Measurements from ENCODE around the gene KRTAP5-8.

The KRTAP5-8 gene, protein sequence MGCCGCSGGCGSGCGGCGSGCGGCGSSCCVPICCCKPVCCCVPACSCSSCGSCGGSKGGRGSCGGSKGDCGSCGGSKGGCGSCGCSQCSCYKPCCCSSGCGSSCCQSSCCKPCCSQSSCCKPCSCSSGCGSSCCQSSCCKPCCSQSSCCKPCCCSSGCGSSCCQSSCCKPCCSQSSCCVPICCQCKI

DNA sequence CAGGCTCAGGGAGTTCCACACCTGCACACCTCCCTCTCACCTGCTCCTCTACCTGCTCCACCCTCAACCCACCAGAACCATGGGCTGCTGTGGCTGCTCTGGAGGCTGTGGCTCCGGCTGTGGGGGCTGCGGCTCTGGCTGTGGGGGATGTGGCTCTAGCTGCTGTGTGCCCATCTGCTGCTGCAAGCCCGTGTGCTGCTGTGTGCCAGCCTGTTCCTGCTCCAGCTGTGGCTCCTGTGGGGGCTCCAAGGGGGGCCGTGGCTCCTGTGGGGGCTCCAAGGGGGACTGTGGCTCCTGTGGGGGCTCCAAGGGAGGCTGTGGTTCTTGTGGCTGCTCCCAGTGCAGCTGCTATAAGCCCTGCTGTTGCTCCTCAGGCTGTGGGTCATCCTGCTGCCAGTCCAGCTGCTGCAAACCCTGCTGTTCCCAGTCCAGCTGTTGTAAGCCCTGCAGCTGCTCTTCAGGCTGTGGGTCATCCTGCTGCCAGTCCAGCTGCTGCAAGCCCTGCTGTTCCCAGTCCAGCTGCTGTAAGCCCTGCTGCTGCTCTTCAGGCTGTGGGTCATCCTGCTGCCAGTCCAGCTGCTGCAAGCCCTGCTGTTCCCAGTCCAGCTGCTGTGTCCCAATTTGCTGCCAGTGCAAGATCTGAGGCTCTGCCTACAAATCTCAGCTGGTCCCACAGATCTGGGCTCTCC lies at the start of gene KRTAP5-8:
TSS of gene KRTAP5-8 (plus strand) at position 49 of the 689 bp plus-strand sequence. CDS start at position 80, 31 bp downstream.
- DNase-seq (ENCODE audit: low spot score): peak; percentile 8

GRCh38 chr11:71488681-71489270 lies 49.0 kb upstream of the KRTAP5-8 start:
- DNase-seq (ENCODE audit: low spot score): peak; percentile 34

DNA sequence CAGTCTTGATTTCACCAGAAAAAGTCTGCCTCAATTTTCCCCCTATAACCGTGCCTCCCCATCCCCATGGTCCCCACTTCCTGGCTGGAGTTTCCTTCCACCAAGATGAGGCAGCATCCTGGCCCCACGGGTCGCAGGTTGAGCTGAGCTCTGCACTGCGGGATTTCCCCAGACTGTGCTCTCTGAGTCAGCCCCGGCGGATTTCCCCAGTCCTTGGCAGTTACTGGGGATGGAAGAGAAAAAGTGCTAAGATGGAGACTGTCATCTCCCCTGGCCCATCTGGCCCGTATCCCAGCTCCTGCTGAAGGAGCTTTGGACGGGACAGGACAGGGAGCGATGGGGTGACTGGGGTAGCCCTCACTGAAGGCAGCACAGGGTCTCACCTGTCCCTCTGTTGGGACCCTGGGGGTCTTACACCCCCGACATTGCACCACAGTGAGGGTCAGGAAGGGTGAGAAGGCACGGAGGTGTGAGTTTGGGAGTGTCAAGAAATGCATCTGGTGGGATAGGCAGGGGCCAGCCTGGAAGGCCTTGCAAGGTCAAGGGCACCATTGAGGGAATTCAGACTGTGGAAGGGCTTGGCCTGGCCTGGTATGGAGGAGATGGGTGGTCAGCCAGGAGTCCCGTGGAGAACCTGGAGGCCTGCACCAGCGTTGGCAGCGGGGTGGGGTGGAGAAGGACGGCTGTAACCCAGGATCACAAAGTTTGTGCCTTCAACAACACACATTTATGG lies 48.3 kb upstream of the KRTAP5-8 start:
- DNase-seq (ENCODE audit: low spot score): peak; percentile 38

DNA sequence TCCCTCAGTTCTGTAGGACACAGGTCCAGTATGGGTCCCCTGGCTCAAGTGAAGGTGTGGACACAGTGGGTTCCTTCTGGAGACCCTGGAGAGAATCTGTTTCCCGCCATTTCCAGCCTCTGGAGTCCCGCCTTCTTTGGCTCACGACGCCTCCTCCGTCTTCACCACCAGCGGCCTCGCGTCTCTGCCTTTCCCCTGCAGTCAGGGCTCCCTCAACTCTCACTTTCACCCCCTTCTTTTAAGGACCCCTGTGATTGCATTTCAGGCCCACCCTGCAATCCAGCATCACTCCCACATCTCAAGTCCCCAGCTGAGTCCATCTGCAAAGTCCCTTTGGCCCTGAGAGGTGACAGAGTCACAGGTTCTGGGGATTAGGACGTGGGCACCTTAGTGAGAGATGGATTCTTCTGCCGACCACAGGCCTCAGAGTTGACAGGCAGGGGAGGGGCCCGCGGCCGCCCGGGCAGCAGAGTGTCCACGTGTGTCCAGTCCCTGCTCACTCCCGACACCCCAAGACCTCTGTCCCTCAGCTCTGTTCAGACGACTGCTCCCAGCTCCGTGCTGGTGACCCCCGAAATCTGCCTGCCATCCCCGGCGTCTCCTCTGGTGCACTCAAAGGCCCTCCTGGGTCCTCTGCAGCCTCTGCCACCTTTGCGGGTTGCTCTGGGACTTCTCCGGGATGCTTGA lies 47.6 kb upstream of the KRTAP5-8 start:
- DNase-seq (ENCODE audit: low spot score): peak; percentile 18

DNA sequence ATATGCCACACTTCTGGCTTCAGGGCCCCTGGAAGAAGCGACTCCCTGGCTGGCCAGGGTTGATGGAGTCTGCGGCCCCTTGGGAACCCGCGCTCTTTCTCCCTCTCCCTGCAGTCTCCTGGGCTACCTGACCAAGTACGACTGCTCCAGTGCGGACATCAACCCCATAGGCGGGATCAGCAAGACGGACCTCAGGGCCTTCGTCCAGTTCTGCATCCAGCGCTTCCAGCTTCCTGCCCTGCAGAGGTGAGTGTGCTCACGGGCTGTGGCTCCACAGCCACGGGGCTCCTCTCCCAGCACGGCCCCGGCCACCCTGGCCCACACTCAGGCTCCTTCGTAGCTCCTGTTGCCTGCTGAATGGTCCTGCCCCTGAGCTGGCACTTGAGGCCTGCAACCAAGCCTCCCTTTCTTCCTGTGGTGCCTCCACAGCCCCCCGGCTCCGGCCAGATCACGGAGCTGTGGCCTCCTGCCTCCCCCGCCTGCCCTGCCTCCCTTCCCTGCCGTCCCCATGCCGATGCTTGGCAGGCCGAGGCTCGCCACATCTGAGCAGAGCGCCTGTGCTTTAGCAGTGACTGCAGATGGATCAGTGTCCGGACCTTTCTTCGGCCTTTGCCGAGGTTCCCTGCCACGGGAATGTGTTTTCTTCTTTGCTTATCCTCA lies 47.0 kb upstream of the KRTAP5-8 start:
- DNase-seq (ENCODE audit: low spot score): peak; percentile 59

DNA sequence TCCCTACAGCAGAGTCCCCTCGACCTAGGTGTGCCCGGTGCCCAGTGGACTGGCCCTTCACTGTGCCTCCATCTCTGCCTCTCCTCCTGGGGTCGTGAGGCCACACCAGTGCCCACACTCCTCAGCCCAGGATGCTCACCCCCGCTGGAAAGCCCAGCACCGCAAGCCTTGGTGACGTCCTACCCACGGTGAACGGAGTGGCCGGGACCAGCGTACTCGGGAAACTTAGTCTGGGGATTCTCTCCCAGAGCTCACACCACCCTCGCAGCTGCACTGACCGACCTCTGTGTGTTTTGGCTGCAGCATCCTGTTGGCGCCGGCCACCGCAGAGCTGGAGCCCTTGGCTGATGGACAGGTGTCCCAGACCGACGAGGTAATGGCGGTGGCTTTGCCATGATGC lies 46.3 kb upstream of the KRTAP5-8 start:
- peak; percentile 55 for DNase-seq (ENCODE audit: low spot score)

DNA sequence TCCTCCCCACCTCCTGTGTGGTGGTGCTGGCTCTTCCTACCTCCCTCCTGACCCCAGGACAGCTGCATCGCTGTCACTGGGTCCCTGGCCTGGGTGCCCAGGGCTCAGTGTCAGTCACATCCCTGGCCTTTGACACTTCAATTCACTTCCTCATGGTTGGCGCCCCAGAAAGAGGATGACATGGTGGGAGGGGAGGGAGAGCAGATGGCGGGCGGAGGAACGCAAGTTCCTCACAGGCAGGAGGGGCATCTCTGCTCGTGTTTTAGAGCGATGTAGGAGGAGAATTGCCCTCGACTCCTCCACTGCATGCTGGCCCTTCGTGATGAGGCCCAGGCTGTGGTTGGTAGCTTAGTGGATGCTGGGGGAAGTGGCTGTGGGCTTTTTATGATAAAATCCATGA lies 45.9 kb upstream of the KRTAP5-8 start:
- peak; percentile 36 for DNase-seq (ENCODE audit: low spot score)

DNA sequence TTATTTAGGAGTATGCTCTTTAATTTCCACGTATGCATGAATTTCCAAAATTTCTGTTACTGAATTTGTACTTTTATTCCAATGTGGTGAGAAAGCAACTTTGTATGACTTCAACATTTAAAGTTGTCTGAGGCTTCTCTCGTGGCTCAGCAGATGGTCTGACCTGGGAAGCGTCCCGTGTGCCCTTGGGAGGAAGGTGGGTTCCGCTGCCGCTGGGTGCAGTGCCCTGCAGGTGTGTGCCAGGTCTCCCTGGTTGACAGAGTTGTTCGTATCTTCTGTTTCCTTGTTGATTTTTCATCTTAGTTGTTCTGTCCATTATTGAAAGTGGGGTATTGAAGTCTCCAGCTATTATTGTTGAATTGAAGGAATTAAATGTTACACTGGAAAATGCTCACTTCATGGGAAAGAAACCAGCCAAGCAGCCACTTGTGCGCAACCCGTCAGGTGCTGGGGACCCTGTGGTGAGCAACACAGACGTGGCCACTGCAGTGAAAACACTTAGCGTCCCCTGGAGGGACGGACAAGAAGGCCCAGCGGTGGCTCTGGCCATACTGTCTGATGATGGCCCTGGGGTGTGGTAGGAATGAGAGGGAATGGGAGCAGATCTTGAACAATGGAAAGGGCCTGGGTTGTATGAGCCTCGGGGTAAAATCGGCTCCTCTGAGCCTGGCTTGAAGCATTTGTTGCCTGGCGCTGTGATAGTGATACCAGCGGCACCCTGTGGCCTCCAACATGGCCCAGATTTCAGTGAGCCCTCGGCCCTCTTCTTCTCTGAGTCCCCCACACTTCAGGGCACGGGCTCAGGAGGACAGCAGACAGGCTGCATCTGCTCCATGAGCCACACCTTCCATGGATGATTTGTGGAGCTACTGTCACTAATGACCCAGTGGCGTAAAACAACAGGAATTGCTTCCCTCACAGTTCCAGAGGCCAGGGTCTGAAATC lies 42.3 kb upstream of the KRTAP5-8 start:
- DNase-seq (ENCODE audit: low spot score): peak; percentile 58

- peak; percentile 49 for DNase-seq (ENCODE audit: low spot score)
These were observed 41.4 kb upstream of the KRTAP5-8 start for GRCh38 chr11:71496421-71496820.

DNA sequence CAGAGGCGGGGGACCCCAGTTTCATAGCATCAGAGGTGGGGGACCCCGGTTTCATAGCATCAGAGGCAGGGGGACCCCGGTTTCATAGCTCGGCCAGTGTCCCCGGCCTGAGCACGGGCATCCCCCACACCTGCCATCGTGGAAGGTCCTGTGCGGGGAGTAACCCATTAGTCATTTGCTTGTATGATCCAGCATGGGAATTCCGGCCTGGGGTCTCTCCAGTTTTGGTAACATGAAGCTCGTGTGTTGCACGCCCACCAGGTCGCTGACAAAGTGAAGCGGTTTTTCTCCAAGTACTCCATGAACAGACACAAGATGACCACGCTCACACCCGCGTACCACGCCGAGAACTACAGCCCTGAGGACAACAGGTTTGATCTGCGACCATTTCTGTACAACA lies 39.7 kb upstream of the KRTAP5-8 start:
- peak; percentile 49 for DNase-seq (ENCODE audit: low spot score)

DNA sequence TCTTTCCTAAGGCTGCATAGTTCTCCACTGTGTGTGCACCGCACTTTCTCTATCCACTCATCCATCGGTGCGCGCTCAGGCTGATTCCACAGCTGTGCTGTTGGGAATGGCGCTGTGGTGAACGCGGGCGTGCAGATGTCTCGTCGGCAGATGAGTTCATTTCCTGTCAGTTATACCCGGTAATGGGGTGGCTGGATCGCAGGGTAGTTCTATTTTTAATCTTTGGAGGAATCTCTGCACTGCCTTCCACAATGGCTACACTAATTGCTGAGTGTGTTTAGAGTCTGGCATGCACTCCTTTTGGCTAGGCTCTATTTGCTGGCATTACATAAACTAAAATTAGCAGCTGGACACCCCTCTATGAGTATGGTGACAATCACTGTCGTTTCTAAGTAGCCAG lies 38.7 kb upstream of the KRTAP5-8 start:
- DNase-seq (ENCODE audit: low spot score): peak; percentile 28

DNA sequence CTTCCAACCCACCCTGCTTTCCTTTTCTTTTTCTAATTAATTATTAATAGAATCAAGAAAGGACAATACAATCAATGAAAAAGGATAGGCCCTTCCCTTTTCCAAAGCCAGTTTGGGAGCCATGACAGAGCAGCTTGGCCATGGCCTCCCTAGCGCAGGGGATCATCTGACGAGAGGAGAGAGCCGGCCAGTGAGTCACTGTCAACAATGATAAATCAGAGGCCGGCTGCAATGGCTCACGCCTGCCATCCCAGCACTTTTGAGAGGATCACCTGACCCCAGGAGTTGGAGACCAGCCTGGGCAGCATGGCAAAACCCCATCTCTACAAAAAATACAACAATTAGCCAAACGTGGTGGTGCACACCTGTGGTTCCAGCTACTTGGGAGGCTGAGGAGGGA lies 38.3 kb upstream of the KRTAP5-8 start:
- DNase-seq (ENCODE audit: low spot score): no peak

DNA sequence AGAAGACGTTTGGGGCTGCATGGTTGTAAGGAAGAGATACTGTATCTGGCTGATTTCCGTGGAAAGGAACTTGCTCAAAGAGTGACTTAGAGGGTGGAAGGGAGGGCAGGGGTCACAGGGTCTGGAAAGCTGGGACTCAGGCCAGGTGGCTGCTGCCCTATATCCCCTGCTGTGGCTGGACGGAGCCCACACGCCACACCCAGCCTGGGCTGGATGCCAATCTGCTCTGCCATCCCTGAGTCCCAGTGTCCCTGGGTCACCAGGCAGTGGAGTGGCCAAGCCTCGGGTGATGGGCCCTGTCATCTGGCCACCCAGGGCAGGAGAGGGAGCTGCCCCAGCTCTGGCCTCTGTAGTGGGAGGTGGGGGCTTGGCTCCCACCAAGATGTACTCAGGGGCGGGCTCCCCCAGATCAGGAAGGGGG lies 37.2 kb upstream of the KRTAP5-8 start:
- no peak for DNase-seq (ENCODE audit: low spot score)

GRCh38 chr11:71501071-71501985 lies 36.5 kb upstream of the KRTAP5-8 start:
- DNase-seq (ENCODE audit: low spot score): peak; percentile 54

DNA sequence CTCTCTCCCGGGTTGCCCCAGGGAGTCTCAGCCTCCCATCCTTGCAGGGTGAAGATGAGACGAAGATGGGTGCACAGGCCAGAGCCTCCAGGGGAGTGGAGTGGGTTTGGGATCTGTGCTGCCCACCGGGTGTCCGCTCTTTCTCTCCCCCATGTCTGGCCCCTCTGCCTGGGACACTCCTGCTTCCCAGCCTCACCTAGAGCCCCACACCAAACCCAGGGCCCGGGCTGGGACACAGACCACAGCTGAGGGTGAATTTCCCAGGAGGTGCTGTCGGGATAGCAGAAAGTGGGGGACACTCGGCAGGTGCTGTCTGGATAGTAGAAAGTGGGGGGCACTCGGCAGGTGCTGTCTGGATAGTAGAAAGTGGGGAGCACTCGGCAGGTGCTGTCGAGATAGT lies 35.8 kb upstream of the KRTAP5-8 start:
- no peak for DNase-seq (ENCODE audit: low spot score)

DNA sequence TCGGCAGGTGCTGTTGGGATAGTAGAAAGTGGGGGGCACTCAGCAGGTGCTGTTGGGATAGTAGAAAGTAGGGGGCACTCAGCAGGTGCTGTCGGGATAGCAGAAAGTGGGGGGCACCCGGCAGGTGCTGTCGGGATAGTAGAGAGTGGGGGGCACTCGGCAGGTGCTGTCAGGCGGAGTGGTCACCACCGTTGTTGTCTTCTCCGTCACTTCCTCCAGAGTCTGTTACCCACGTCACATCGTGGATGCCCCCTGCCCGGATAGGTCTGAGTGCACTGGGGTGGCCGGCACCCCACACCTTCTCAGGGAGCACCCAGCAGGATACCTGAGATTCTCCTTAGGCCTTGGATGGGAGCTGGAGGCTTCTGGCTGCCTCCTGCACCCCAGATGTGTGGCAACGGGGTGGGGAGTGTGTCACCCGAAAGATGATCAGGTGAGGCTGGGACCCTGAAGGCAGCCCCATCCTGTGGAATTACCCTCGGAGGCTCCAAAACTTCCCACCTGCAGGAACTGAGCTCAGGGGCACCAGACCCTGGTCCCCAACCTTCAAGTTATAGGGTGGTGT lies 34.9 kb upstream of the KRTAP5-8 start:
- no peak for DNase-seq (ENCODE audit: low spot score)

DNA sequence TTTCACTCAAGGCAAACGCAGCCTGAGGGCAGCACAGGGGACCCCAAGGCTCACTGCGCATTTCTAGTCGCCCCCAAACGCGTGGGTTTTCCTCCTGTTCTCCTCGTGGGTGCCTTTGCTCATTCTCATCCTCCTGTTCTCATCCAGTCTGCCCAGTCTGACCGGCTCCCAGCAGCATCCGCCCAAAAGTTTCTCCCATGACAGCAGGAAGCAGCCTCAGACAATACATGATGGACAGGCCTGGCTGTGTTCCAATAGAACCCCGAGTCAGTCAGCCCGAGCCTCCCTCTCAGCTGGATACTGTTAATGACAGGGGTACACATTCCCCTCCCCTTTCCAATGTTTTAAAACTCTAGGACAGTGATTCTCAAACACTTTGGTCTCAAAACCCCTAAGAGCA lies 33.3 kb upstream of the KRTAP5-8 start:
- DNase-seq (ENCODE audit: low spot score): peak; percentile 53

DNA sequence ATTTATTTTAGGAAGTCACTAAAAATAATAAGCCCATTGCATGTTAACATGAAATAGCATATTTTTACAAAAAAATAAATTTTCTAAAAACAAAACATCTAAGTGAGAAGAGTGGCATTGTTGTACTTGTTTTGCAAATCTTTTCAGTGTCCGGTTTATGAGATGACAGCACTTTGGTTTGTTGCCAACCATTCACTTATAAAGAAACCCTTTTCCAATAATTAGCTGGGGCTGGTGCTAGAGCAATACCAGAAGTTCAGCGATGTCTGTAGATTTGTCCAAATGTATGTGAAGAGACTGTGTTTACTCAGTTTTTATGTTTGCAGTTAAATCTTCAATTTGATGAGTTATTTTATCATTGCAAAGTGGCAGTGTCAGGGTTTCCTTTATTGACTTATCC lies 32.8 kb upstream of the KRTAP5-8 start:
- no peak for DNase-seq (ENCODE audit: low spot score)

DNA sequence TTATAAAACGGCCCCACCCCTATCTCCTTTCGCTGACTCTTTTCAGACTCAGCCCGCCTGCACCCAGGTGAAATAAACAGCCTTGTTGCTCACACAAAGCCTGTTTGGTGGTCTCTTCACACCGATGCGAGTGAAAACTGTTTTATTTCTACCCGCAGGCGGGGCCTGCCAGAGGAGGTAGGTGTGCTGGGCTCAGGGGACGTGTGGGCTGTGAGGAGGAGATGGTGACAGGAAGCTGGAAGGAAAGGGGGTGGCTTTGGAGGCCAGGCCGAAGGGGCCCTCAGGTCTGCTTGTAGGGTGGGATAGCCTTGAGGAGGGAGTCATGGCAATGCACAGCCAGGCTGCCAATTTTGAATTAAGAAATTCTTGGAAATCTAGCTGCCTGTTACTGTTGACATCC lies 32.0 kb upstream of the KRTAP5-8 start:
- peak; percentile 23 for DNase-seq (ENCODE audit: low spot score)

All from left forelimb (tissue), 1 donor.